GM21576 (cell line): ENCODE results near the gene VPS33A.
"Not testable (repeated sequence)": the region's sequence is repeated elsewhere in the genome, so short reads cannot be mapped to it uniquely, and the experiment has no call there.

Experiments used
- ATAC-seq: cut with Tn5 transposase; IDR thresholded peaks from one replicate; pipeline ENCODE4 v1.9.1; 2021; ENCODE audit warnings: mild to moderate bottlenecking, moderate library complexity; ENCODE audit not compliant: unreplicated experiment

Gene VPS33A

DNA sequence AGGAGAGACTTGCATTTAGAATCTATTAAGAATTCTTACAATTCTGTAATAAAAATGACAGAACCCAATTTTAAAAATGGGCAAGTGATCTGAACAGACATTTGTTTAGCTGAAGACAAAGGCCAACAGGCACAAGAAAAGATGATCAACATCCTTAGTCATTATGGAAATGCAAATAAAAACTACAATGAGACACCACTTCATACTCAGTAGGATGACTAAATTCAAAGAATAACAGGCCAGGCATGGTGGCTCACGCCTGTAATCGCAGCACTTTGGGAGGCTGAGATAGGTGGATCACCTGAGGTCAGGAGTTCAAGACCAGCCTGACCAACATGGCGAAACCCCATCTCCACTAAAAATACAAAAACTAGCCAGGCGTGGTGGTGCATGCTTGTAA is 7.8 kb downstream of the VPS33A start:
- ATAC-seq: not testable (repeated sequence)

- ATAC-seq: no peak
Measured at GRCh38 chr12:122250536-122250935, 15.8 kb downstream of the VPS33A start.

DNA sequence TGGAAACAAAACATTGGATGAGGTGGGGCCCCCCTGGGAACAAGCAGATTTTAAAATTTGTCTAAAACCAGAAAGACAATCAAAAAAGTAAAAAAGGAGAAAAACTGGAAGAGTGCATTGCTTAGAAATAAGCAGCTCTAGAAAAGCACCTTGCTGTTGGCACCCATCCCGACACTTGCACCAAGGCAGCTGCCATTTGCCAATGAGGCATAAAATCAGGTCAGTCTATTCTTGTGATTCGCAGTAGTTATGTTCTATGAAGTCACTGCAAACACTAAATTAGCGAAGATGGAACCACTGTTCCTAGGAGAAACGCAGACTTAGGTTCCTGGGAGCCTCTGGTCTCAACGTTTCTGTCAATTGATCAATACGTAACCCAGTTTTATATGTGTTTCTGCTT is 16.2 kb downstream of the VPS33A start:
- no peak for ATAC-seq

DNA sequence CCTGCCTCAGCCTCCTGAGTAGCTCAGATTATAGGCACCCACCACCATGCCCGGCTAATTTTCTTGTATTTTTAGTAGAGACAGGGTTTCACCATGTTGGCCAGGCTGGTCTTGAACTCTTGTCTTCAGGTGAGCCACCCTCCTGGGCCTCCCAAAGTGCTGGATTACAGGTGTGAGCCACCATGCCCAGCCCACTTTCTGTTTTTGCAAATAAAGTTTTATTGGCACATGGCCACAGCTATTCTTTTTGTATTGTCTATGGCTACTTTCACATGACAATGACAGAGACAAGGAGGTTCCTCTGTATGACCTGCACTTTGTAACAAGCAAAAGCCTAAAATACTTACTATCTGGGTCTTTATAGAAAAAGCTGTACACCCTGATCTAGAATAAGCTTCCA is 20.7 kb downstream of the VPS33A start:
- ATAC-seq: no peak

DNA sequence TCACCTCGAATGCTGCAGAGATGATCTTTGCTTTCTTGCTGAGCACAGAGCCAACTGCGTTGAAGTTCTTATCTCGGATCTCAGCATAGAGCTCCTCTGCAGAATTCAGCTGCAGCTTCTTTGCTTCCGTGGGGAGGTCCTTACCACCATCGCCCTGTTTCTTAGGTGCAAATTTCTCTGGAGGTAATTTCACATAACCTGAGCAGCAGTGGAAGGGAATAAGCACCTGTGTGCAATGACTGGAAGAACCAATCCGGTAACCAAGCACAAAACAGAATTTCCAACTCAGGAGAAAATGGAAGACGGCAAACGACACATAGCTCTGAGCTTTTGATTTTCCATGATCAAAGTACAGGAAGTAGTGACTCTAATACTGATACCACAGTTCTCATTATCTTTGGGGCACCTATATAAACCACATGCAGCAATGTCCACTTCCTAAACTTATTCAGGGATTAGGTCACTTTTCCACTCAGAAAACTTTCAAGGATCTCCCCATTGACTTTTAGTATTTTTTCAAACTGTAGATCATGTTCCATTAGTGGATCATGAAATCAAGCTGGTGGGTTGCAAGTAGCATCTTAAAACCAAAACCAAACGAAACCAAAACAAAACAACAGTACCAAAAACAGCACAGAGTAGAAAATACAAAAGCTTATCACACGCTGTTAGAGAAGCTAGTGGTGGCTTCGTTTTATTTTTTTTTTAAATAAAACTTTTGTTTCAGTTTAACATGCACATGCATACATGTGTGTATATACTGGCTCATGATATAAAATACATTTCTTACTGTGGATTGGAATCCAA is 21.5 kb downstream of the VPS33A start:
- ATAC-seq: no peak

- no peak for ATAC-seq
Measured at GRCh38 chr12:122243965-122244364, 22.3 kb downstream of the VPS33A start.

DNA sequence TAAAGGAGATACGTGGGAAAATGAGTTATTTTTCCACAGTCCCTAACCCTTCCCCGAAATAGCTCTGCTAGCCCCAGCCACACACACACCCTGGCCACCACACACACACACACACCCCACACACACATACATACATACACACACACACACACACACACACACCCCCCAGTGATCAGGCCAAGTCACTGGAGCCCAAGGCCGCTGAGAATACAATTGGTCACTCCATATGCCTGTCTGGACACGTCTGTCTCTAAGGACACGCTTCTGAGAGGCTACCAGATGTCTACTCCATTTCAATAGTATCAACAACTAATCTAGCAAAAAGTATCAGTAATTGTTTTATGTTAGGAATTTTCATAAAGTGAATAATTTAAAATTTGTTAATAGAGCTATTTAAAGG is 27.4 kb downstream of the VPS33A start:
- no peak for ATAC-seq

- no peak for ATAC-seq
Measured at GRCh38 chr12:122235741-122236140, 30.6 kb downstream of the VPS33A start.

DNA sequence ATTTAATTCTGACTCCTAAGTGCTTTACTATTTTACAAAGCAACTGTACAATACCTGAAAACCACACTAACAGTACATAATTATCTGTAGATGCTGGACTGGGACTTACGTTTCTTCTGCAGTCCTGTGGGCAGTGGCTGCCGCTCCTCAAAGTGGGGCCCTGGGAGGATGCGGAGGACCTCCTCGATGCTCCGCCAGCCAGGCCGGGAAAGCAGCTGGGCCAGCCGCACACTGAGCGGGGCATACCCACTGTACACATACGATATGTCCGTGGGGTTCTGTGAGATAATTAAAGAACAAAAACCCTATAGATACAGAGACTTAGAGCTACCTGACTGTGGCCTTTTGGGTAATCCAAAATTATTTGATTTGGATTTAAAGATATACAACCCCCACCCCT is 33.6 kb downstream of the VPS33A start:
- no peak for ATAC-seq

DNA sequence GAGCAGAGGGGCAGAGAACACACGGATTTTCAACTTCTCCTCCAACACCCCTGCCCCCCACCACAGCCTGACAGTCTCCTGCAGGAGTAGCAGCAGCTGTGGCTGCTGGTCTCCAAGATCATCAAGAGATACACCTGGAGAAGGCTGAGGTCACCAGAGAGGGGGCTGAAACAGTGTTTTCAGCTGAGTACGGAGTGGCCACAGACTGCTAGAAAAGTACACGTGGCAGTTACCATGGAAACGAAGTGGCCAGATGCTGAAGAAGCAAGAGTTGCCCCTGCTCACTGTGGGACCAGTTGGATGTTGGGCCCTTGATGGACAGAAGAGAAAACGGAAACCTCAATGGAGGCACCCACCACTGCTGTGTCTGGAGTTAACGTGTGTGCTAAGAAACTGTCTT is 35.5 kb downstream of the VPS33A start:
- ATAC-seq: no peak

DNA sequence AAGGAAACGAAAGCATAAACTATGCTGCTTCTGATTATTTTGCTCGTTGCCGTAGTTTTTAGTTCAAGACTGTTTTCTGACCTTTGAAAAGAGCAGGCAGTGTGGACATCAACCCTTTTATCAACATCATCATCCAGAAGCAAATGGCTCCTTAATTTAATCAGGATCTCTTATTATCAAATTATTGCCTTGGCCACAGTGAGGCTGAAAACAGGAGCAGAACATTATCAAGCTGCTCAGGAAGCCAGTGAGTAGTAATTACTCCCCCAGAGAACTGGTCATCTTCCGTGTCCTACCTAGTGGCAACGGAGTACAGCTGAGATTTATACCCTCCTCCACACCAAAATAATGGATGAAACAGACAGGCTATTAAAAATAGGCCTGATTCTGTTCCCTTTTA is 38.2 kb downstream of the VPS33A start:
- ATAC-seq: no peak

DNA sequence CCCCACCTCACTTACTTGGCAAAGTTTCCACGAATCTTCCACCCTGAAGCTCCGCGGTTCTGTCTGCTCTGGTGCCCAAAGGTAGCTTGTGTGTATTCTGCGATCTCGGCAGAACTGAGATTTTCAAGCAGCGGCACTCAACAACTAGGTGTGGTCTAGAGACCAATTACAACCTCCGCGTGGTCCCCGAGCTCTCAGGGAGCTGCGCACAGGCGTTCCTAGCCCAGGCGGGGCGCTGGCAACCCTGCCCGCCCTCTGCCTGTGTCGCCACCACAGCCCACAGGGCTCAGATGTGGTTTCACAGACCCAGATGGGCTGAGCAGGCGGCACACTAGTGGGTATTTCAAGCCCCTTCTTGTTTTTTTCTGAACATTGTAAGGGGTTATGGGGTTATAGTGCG is 39.0 kb downstream of the VPS33A start:
- no peak for ATAC-seq

GRCh38 chr12:122226366-122227125 is 39.7 kb downstream of the VPS33A start:
- no peak for ATAC-seq

GRCh38 chr12:122225683-122226365 is 40.5 kb downstream of the VPS33A start, which contains the start of gene DIABLO:
TSS of gene DIABLO (minus strand) at chr12:122226052. CDS start at chr12:122226014, 38 bp downstream.
- ATAC-seq: peak; percentile 94

DNA sequence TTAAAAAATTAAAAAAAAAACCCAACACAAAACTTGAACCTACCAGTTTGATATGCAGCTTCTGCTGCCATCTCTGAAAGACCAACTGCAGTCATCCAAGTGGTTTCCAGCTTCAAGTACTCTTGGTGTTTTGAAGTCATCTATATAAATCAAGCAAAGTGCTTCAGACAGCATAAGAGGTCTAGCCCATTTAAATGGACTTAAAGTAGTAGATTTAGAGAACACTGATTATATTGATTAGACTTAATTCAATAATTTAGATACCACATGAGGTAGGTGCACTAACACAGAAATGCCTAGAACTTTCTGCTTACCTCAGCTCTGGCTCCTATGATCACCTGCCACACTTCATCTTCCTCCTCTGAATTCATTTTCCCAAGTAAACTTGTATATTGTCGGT is 49.8 kb downstream of the VPS33A start:
- no peak for ATAC-seq

- ATAC-seq: no peak
Measured at GRCh38 chr12:122215771-122216170, 50.5 kb downstream of the VPS33A start.

DNA sequence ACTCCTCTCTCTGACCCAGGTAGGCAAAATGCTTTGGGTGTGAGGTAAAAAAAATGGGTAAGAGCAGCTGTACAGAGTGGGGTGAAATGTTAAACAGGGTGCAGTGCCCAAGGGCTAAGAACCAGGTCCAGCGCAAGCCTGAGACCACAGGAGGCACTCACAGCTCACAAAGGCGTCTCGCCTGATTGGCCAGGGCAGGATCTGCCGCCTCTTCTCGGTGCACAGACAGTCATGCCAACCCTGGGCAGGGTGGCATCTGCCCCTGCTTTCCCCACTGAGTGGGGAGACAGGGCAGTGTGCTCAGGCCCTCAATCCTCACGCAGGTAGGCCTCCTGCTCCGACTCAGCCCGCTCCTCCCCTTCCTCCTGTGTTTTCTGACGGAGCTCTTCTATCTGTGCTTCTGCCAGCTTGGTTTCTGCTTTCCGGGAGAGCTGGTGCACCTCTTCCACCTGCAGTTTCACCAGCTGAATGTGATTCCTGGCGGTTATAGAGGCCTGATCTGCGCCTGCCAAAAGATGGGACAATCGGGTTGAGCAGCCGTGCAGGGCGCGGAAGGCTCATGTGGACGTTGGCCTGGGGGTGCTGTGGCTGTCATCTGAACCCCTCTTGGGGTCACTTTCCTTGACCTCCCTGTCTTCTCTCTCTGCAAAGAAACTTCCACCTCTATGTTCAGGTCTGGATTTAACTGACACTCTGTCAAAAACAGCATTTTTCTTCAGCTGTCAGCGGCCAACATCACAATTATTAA is 58.0 kb downstream of the VPS33A start:
- no peak for ATAC-seq

- no peak for ATAC-seq
Measured at GRCh38 chr12:122207391-122207790, 58.9 kb downstream of the VPS33A start.

- no peak for ATAC-seq
Measured at GRCh38 chr12:122206976-122207375, 59.3 kb downstream of the VPS33A start.

GRCh38 chr12:122206111-122206881 is 60.0 kb downstream of the VPS33A start:
- no peak for ATAC-seq
